ENCODE measurements around the gene GFM2. TPM values are rescaled to one million over a fixed set of nuclear protein-coding genes. Genes with fewer than 3 reads are reported as not detected.
"Not testable (repeated sequence)": the region's sequence is repeated elsewhere in the genome, so short reads cannot be mapped to it uniquely, and the experiment has no call there.

GFM2 gene
- total RNA-seq, result 10 to 100 TPM; 22.6 to 28.4 TPM

GRCh38 chr5:74766849-74767578 is at the start of gene GFM2, which contains the start of gene NSA2:
Gene GFM2 (minus strand): TSS chr5:74767117. CDS start chr5:74763742, 3,375 bp downstream.
Gene NSA2 (plus strand): TSS chr5:74767249. CDS start chr5:74767361, 112 bp downstream.
- no peaks in the 10 kb centered on the region for H3K9me3 Mint-ChIP-seq (ENCODE audit: low read depth)
- peak within 1 kb of the TSS; percentile 97 for H3K4me3 Mint-ChIP-seq
- H3K4me1 Mint-ChIP-seq, result peaks cover 36% of the 10 kb centered on the region
- CTCF ChIA-PET, result interaction anchor here (1.1 to 1.8 kb wide), 8 partner anchors 19 to 470 kb away, joined by 3 to 6 read pairs (median 4); partner anchors contain the start of gene ANKRD31
- DNase-seq (peak; percentile 94), ATAC-seq (peak; percentile 90)
- H3K27ac Mint-ChIP-seq, result peak within 1 kb of the TSS; percentile 97
- no peaks in the 10 kb centered on the region for H3K27me3 Mint-ChIP-seq
- H3K36me3 Mint-ChIP-seq, result peaks cover 30% of the 10 kb centered on the region

GRCh38 chr5:74810915-74811314 is 44.0 kb upstream of the GFM2 start:
- CTCF ChIA-PET, result no interaction called here
- no peak overlapping the region for H3K4me3 Mint-ChIP-seq
- no peak for ATAC-seq
- H3K27me3 Mint-ChIP-seq, result peaks cover 6% of the 10 kb centered on the region
- H3K4me1 Mint-ChIP-seq, result no peaks in the 10 kb centered on the region
- H3K9me3 Mint-ChIP-seq (ENCODE audit: low read depth), result no peaks in the 10 kb centered on the region
- no peak overlapping the region for H3K27ac Mint-ChIP-seq
- DNase-seq, result no peak
- peaks cover 3% of the 10 kb centered on the region for H3K36me3 Mint-ChIP-seq

- Mint-ChIP-seq H3K9me3 (ENCODE audit: low read depth) (no peaks in the 10 kb centered on the region), H3K27me3 (peaks cover 7% of the 10 kb centered on the region), H3K36me3 (no peaks in the 10 kb centered on the region), H3K27ac (no peak overlapping the region), H3K4me1 (no peaks in the 10 kb centered on the region), H3K4me3 (no peak overlapping the region)
- CTCF ChIA-PET, result no interaction called here
- ATAC-seq, result no peak
- DNase-seq, result no peak
Measured at GRCh38 chr5:74801941-74802340, 35.0 kb upstream of the GFM2 start.

GRCh38 chr5:74801197-74801596 is 34.3 kb upstream of the GFM2 start:
- DNase-seq, result no peak
- no peak for ATAC-seq
- Mint-ChIP-seq H3K9me3 (ENCODE audit: low read depth) (no peaks in the 10 kb centered on the region), H3K4me3 (no peak overlapping the region), H3K36me3 (no peaks in the 10 kb centered on the region), H3K4me1 (no peaks in the 10 kb centered on the region), H3K27ac (no peak overlapping the region), H3K27me3 (peaks cover 7% of the 10 kb centered on the region)
- CTCF ChIA-PET, result no interaction called here

- Mint-ChIP-seq H3K36me3 (no peaks in the 10 kb centered on the region), H3K27me3 (no peaks in the 10 kb centered on the region), H3K9me3 (ENCODE audit: low read depth) (no peaks in the 10 kb centered on the region), H3K4me3 (no peak overlapping the region), H3K27ac (no peak overlapping the region), H3K4me1 (no peaks in the 10 kb centered on the region)
- no peak for ATAC-seq
- CTCF ChIA-PET, result no interaction called here
- no peak for DNase-seq
Measured at GRCh38 chr5:74798977-74799911, 32.3 kb upstream of the GFM2 start.

GRCh38 chr5:74791669-74792068 is 24.8 kb upstream of the GFM2 start:
- not testable (repeated sequence) for H3K36me3 Mint-ChIP-seq, H3K27me3 Mint-ChIP-seq

GRCh38 chr5:74787424-74787823 is 20.5 kb upstream of the GFM2 start:
- CTCF ChIA-PET, result no interaction called here
- no peak for ATAC-seq
- Mint-ChIP-seq H3K36me3 (peaks cover 5% of the 10 kb centered on the region), H3K4me3 (no peak overlapping the region), H3K4me1 (no peaks in the 10 kb centered on the region), H3K9me3 (ENCODE audit: low read depth) (no peaks in the 10 kb centered on the region), H3K27me3 (no peaks in the 10 kb centered on the region), H3K27ac (no peak overlapping the region)
- DNase-seq, result no peak

More at GRCh38 chr5:74791669-74792068, 24.8 kb upstream of the GFM2 start:
- H3K27ac Mint-ChIP-seq; H3K4me1 Mint-ChIP-seq; ATAC-seq; CTCF ChIA-PET; H3K9me3 Mint-ChIP-seq (ENCODE audit: low read depth); H3K4me3 Mint-ChIP-seq; DNase-seq: not testable (repeated sequence)

GRCh38 chr5:74786851-74787250 is 19.9 kb upstream of the GFM2 start:
- no peak overlapping the region for H3K27ac Mint-ChIP-seq
- ATAC-seq (no peak), DNase-seq (no peak)
- H3K4me1 Mint-ChIP-seq, result no peaks in the 10 kb centered on the region
- peaks cover 2% of the 10 kb centered on the region for H3K36me3 Mint-ChIP-seq
- CTCF ChIA-PET, result no interaction called here
- no peaks in the 10 kb centered on the region for H3K9me3 Mint-ChIP-seq (ENCODE audit: low read depth)
- H3K27me3 Mint-ChIP-seq, result no peaks in the 10 kb centered on the region
- no peak overlapping the region for H3K4me3 Mint-ChIP-seq

GRCh38 chr5:74778609-74779008 is 11.7 kb upstream of the GFM2 start:
- Mint-ChIP-seq H3K9me3 (ENCODE audit: low read depth) (no peaks in the 10 kb centered on the region), H3K27ac (no peak overlapping the region), H3K4me1 (no peaks in the 10 kb centered on the region), H3K27me3 (no peaks in the 10 kb centered on the region), H3K36me3 (peaks cover 15% of the 10 kb centered on the region), H3K4me3 (no peak overlapping the region)
- CTCF ChIA-PET, result no interaction called here
- ATAC-seq (no peak), DNase-seq (no peak)

- H3K4me3 Mint-ChIP-seq, result no peak overlapping the region
- ATAC-seq, result no peak
- no peak for DNase-seq
- H3K36me3 Mint-ChIP-seq, result peaks cover 43% of the 10 kb centered on the region
- CTCF ChIA-PET, result no interaction called here
- no peak overlapping the region for H3K27ac Mint-ChIP-seq
- H3K9me3 Mint-ChIP-seq (ENCODE audit: low read depth), result no peaks in the 10 kb centered on the region
- peaks cover 14% of the 10 kb centered on the region for H3K4me1 Mint-ChIP-seq
- no peaks in the 10 kb centered on the region for H3K27me3 Mint-ChIP-seq
Measured at GRCh38 chr5:74772359-74772758, 5.4 kb upstream of the GFM2 start.

GRCh38 chr5:74767579-74767913 is 629 bp upstream of the GFM2 start:
- Mint-ChIP-seq H3K9me3 (ENCODE audit: low read depth) (no peaks in the 10 kb centered on the region), H3K4me3 (peak overlapping the region; percentile 97), H3K27ac (peak overlapping the region; percentile 97), H3K27me3 (no peaks in the 10 kb centered on the region), H3K36me3 (peaks cover 27% of the 10 kb centered on the region), H3K4me1 (peaks cover 31% of the 10 kb centered on the region)
- CTCF ChIA-PET, result interaction anchor here (1.2 to 1.8 kb wide), 6 partner anchors 20 to 469 kb away, joined by 3 to 6 read pairs (median 4); partner anchors contain the start of gene ANKRD31
- no peak for DNase-seq
- ATAC-seq, result no peak

- Mint-ChIP-seq H3K27ac (peak overlapping the region; percentile 97), H3K36me3 (peaks cover 30% of the 10 kb centered on the region), H3K4me3 (peak overlapping the region; percentile 97), H3K4me1 (peaks cover 42% of the 10 kb centered on the region), H3K27me3 (no peaks in the 10 kb centered on the region), H3K9me3 (ENCODE audit: low read depth) (no peaks in the 10 kb centered on the region)
- DNase-seq (no peak), ATAC-seq (peak; percentile 56)
- CTCF ChIA-PET, result interaction anchor here (1.1 to 1.8 kb wide), 8 partner anchors 19 to 470 kb away, joined by 3 to 6 read pairs (median 4); partner anchors contain the start of gene ANKRD31
Measured at GRCh38 chr5:74766418-74766848, 484 bp downstream of the GFM2 start.

- ATAC-seq (no peak), DNase-seq (no peak)
- H3K36me3 Mint-ChIP-seq, result peaks cover 27% of the 10 kb centered on the region
- no peaks in the 10 kb centered on the region for H3K9me3 Mint-ChIP-seq (ENCODE audit: low read depth)
- peak overlapping the region; percentile 97 for H3K4me3 Mint-ChIP-seq
- peak overlapping the region; percentile 97 for H3K27ac Mint-ChIP-seq
- CTCF ChIA-PET, result interaction anchor here (1.1 to 1.8 kb wide), 6 partner anchors 18 to 471 kb away, joined by 3 to 6 read pairs (median 4); partner anchors contain the start of gene ANKRD31
- peaks cover 44% of the 10 kb centered on the region for H3K4me1 Mint-ChIP-seq
- H3K27me3 Mint-ChIP-seq, result no peaks in the 10 kb centered on the region
Measured at GRCh38 chr5:74765929-74766328, 988 bp downstream of the GFM2 start.
